AG08396 (cell line): ENCODE results near the gene INHBC.

ENCODE experiments used
- DNase-seq: peaks from one replicate; pipeline ENCODE4 v3.0.0; 2012; ENCODE audit warnings: low spot score, mixed read lengths

INHBC gene

GRCh38 chr12:57469296-57470164 is 34.9 kb downstream of the INHBC start:
- DNase-seq: no peak

- DNase-seq: no peak
Observed at GRCh38 chr12:57470286-57470969, 35.8 kb downstream of the INHBC start.

- DNase-seq: no peak
Observed at GRCh38 chr12:57470970-57471656, 36.5 kb downstream of the INHBC start.

DNA sequence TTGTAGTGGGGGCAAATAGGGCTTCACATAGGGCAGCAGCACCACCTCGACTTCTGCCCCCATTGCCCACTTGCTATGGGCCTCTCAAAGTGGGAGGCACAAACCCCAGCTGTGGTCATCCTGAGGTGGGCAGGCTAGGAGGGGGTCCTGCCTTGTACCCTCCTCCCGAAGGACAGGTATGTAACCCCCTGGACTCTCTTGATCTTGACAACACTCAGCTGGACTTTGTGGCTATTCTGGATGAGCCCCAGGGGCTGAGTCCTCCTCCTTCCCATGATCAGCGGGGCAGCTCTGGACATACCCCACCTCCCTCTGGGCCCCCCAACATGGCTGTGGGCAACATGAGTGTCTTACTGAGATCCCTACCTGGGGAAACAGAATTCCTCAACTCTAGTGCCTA is 37.1 kb downstream of the INHBC start:
- no peak for DNase-seq

GRCh38 chr12:57472391-57472790 is 37.8 kb downstream of the INHBC start:
- DNase-seq: no peak

GRCh38 chr12:57473392-57473791 is 38.8 kb downstream of the INHBC start:
- no peak for DNase-seq

GRCh38 chr12:57473886-57474285 is 39.3 kb downstream of the INHBC start:
- DNase-seq: no peak

DNA sequence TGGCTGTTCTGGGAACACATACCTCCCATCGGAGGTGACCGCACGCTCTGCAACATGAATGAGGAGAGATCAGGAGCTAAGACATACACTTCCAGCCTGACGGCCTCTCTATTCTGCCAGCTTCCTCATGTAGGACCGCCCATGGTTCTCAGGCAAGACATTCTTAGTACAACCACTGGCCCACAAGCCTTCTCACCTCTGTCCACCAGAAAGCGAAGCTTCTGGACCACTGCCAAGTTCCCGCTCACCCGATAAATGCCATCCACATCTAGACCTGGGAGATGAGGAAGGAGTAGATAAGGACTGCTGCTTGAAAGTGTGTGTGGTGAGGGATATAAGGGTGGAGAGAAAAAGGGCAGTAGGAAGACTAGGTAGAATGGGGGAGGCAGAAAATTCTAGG is 39.8 kb downstream of the INHBC start:
- DNase-seq: no peak

DNA sequence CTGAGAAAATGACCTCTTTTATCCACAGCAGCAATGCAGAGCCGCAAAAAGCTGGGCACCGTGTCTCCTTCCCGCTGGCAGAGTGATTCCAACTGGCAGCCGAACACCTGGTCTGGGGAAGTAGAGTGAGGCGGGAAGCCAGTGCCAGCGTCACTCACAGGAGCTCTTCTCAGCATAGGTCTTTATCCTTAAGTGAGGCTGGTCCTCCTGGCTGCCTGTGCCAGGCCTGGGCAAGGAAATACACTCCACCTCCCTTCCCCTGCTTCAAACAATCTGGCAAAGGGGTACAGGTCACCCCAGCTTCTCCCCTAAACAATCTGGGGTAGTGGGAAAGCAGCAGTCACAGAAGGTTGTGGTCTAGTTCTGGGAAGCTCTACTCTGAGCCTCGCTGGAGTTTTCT is 40.3 kb downstream of the INHBC start:
- no peak for DNase-seq

- DNase-seq: peak; percentile 66
Observed at GRCh38 chr12:57475271-57476161, 40.9 kb downstream of the INHBC start.

DNA sequence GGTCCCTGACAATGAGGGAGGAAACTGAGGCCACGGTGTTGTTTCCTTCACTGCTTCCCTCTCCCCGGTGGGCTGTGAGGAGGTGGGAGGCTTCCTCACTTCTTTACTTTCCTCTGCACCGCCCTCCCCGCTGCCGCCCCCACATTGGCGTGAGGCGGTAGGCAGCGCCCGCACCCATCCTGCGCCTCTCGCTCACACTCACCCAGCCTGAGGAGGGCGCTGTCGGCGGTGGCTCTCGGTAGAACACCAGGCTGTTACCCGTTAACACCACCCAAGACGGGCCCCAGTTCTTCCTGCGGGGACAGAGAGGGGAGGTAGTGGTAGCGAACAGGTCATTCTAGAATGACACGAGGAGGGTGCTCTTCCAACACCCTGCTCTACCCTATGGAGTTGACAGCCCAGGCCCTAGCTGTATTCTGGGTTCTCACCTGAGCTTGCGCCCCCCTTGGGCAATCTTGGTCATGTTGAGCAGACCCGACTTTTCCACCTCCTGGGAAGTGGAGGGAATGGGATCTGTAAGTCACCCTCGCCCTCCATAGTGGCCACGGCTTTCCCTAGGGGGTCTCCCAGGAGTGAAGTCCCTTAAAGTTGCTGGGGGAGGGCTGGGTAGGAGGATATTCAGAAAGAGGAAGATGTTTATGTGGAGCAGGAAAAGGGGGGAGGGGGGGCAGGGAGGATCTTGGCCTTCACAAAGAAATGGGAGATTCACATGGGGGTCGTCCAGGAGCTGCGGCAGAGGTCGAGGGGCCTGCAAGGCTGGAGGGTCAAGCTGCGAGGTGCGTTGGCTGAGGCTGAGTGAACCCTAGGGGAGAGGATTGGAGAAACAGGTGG is 41.8 kb downstream of the INHBC start:
- DNase-seq: no peak

GRCh38 chr12:57476993-57477709 is 42.6 kb downstream of the INHBC start:
- DNase-seq: no peak

DNA sequence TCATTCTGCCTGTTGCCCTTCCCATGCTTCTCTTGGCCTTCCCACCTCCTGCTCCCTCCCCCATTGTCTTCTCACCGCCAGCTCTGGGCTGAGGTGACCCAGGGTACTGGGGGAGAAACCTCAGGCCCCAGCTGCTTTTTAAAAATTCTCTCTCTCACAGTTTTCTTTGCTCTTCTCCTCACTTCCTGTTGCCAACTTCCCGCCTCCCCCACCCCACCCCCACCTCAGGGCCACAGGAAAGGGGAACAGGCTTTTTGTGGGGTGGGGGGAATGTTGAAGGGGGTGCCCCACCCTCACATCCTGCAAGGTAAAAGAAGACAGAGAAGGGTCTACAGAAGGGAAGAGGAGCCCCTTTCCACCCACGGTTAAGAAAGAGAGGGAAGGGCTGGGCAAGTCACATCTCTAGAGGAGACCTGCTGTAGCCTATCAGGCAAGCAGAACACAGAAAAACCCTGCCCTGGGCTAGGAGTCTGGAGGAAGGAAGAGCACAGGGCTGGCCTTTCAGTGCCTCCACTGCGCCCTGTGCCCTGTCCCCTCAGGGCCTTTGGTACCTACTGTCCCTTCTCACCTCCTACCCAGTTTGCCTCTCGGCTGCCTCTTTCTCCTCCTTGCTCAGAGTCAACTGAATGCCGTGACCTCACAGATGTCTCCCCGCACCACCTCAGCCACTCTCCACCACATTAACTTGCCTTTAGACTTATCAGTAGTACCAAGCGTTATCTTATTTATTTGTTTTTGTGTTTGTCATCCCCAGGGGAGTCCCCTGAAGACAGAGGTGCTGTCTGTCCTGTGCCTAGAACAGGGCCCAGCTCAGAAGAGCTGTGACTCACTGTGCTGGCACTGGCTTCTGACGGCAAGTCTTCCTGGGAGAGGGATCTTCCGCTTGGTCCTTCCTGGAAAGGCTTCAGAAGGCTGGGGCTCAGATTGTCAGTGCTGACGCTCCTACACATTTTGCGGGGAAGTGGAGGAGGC is 43.4 kb downstream of the INHBC start:
- no peak for DNase-seq

- DNase-seq: no peak
Observed at GRCh38 chr12:57479043-57479375, 44.4 kb downstream of the INHBC start.

GRCh38 chr12:57479376-57480115 is 45.0 kb downstream of the INHBC start, which contains the start of gene ARHGAP9:
Gene ARHGAP9, minus strand, starts transcription at chr12:57479866. Its CDS starts 460 bp downstream, at chr12:57479406.
- DNase-seq: no peak

GRCh38 chr12:57481671-57482070 is 47.1 kb downstream of the INHBC start:
- no peak for DNase-seq

DNA sequence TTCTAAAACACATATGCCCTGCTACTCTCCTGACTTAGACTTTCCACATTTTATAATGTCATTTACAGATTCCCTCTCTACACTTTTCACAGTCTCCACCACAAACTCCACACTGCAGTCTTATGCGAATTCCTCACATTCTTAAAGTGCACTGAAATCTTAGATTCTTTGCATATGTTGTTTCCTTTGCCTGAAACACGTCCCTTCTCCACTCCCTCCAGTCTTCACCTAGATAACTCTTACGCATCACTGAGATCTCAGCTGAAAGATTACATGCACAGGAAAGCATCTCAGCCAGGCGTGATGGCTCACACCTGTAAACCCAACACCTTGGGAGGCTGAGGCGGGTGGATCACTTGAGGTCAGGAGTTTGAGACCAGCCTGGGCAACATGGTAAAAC is 48.9 kb downstream of the INHBC start:
- DNase-seq: peak; percentile 52

DNA sequence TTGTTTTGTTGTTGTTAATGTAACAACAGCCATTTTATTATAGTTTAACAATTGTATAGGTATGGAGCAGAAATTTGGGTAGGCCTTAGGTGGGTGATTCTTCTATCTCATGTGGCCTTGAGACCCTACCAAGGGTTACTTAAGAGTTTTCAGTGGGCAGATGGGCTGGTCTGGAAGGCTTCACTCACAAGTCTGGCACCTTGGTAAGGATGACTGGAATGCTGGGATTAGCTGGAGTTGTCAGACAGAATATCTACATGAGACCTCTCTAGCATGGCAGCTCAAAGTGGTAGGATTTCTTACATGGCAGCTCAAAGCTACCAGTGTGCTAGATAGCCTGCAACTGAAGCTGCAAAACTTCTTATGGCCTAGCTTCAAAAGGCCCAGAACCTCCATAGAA is 51.1 kb downstream of the INHBC start:
- DNase-seq: no peak
